Gastrocnemius medialis (tissue), 4 donors: ENCODE data around the gene IL1R1. TPM values are rescaled to one million over a fixed set of nuclear protein-coding genes. Genes with fewer than 3 reads are reported as not detected.

Experiments
- ATAC-seq, 2 donors: fragments of 150-250 bp; one replicate each; pipeline ENCODE4 v1.9.1; 2016
- DNase-seq, 2 donors: peaks; one replicate each; pipeline ENCODE4 v3.0.0-alpha.2; 2019
- H3K27ac ChIP-seq, 4 donors: fragments of 200-600 bp; sonication (generic); 1 replicate in 1 of 4; 2 replicates in 3 of 4; pipeline ENCODE4 v1.5.1; 2016 to 2018; ENCODE audit warnings: mild to moderate bottlenecking in 2 of 4, moderate library complexity in 1 of 4
- H3K27me3 ChIP-seq, 3 donors: fragments of 200-600 bp; sonication (generic) in 2 of 3; 1 replicate in 1 of 3; 2 replicates in 2 of 3; pipeline versions ENCODE4 v1.5.1 to v1.6.0; 2016 to 2019; ENCODE audit warnings: mild to moderate bottlenecking in 1 of 3, moderate library complexity in 1 of 3
- H3K36me3 ChIP-seq, 2 donors: fragments of 200-600 bp; sonication (generic) in 1 of 2; one replicate each; pipeline ENCODE4 v1.5.1; 2017 to 2018
- H3K4me1 ChIP-seq, 2 donors: fragments of 200-600 bp; sonication (generic) in 1 of 2; one replicate each; pipeline ENCODE4 v1.5.1; 2016 to 2017; ENCODE audit warnings: mild to moderate bottlenecking in 2 of 2
- H3K4me3 ChIP-seq, 4 donors: fragments of 200-600 bp; sonication (generic) in 3 of 4; 1 replicate in 1 of 4; 2 replicates in 3 of 4; pipeline ENCODE4 v1.5.1; 2016 to 2019; ENCODE audit warnings: mild to moderate bottlenecking in 2 of 4
- H3K9me3 ChIP-seq, 3 donors: fragments of 200-600 bp; sonication (generic) in 2 of 3; 1 replicate in 1 of 3; 2 replicates in 2 of 3; pipeline ENCODE4 v1.5.1; 2016 to 2019
- CTCF ChIP-seq, 5 experiments: fragments of 450-650 bp in 3 of 5; fragments of 200-600 bp in 2 of 5; sonication (generic) in 2 of 5; IDR thresholded peaks in 4 of 5; conservative IDR thresholded peaks in 1 of 5; 1 replicate in 4 of 5; 2 replicates in 1 of 5; pipeline ENCODE4 v1.5.1; 2016 to 2019; ENCODE audit warnings: antibody characterized with exemption in 5 of 5, mild to moderate bottlenecking in 3 of 5, moderate library complexity in 3 of 5
- POLR2A ChIP-seq, 2 donors: fragments of 450-650 bp; IDR thresholded peaks; one replicate each; pipeline ENCODE4 v1.6.1; 2017; ENCODE audit warnings: antibody characterized with exemption in 2 of 2, mild to moderate bottlenecking in 2 of 2, moderate library complexity in 2 of 2
- in situ Hi-C, 4 donors: fragments of 200-750 bp; cut with MboI; loops; one replicate each; pipeline versions ENCODE4 v1.15.0 to v1.8.0; 2017; ENCODE audit warnings: low sequenced_read_pairs in 4 of 4
- intact Hi-C: fragments of 100-400 bp; cut with DNase I; formaldehyde crosslinking; loops from one replicate; pipeline ENCODE4 v1.15.1; 2023; ENCODE audit warnings: low total_unique reads
- total RNA-seq, 4 donors: library from RNA; depleted of rRNA; stranded (reverse); fragments of >200 nt; gene quantifications; one replicate each; pipeline versions ENCODE4 v1.1.0 to v1.2.3, GENCODE V29; 2016

The IL1R1 gene
- total RNA-seq, 4 donors from 2014 or later = 17.6 to 23.3 (median 19.3) TPM

- no peak for TF ChIP-seq CTCF (IDR thresholded peaks at IDR 0.05 in 4 of 5, conservative IDR thresholded peaks at IDR 0.05 in 1 of 5)
- no peak for TF ChIP-seq POLR2A (IDR thresholded peaks at IDR 0.05)
- no peaks in the 10 kb centered on the region for H3K27me3 ChIP-seq
- no peaks in the 10 kb centered on the region for H3K36me3 ChIP-seq
- intact Hi-C loops (no loop called here), in situ Hi-C loops (no loop called here)
- no peak overlapping the region for H3K4me3 ChIP-seq
- ATAC-seq (no peak), DNase-seq (no peak)
- no peaks in the 10 kb centered on the region for H3K9me3 ChIP-seq
- H3K27ac ChIP-seq = peak overlapping the region in 3 of 4 donors; percentile 15 to 96 (median 23)
- peaks cover 20 to 38% of the 10 kb centered on the region in 2 donors for H3K4me1 ChIP-seq
Observed at GRCh38 chr2:102224824-102225739, 82.5 kb downstream of the IL1R1 start.

- Histone ChIP-seq H3K36me3 (no peaks in the 10 kb centered on the region), H3K9me3 (no peaks in the 10 kb centered on the region), H3K27ac (peak overlapping the region; percentile 85 to 96 (median 92)), H3K27me3 (no peaks in the 10 kb centered on the region), H3K4me1 (peaks cover 20 to 38% of the 10 kb centered on the region in 2 donors), H3K4me3 (no peak overlapping the region)
- intact Hi-C loops (no loop called here), in situ Hi-C loops (no loop called here)
- DNase-seq = no peak
- TF ChIP-seq POLR2A (IDR thresholded peaks at IDR 0.05) (no peak), CTCF (IDR thresholded peaks at IDR 0.05 in 4 of 5, conservative IDR thresholded peaks at IDR 0.05 in 1 of 5) (no peak)
- ATAC-seq = no peak
Observed at GRCh38 chr2:102226171-102226570, 83.6 kb downstream of the IL1R1 start.

GRCh38 chr2:102226612-102227391 is 84.3 kb downstream of the IL1R1 start:
- Histone ChIP-seq H3K36me3 (no peaks in the 10 kb centered on the region), H3K4me1 (peaks cover 20 to 38% of the 10 kb centered on the region in 2 donors), H3K27ac (peak overlapping the region; percentile 85 to 96 (median 92)), H3K4me3 (peak overlapping the region in 1 of 4 donors; percentile 15), H3K9me3 (no peaks in the 10 kb centered on the region), H3K27me3 (no peaks in the 10 kb centered on the region)
- DNase-seq = no peak
- intact Hi-C loops = no loop called here
- TF ChIP-seq POLR2A (IDR thresholded peaks at IDR 0.05) (no peak), CTCF (IDR thresholded peaks at IDR 0.05 in 4 of 5, conservative IDR thresholded peaks at IDR 0.05 in 1 of 5) (no peak)
- no peak for ATAC-seq
- in situ Hi-C loops = no loop called here

- intact Hi-C loops = no loop called here
- peaks cover 20 to 38% of the 10 kb centered on the region in 2 donors for H3K4me1 ChIP-seq
- ATAC-seq (no peak), DNase-seq (no peak)
- no peaks in the 10 kb centered on the region for H3K36me3 ChIP-seq
- no peak overlapping the region for H3K4me3 ChIP-seq
- in situ Hi-C loops = no loop called here
- H3K9me3 ChIP-seq = no peaks in the 10 kb centered on the region
- H3K27ac ChIP-seq = peak overlapping the region; percentile 85 to 96 (median 92)
- no peaks in the 10 kb centered on the region for H3K27me3 ChIP-seq
- TF ChIP-seq POLR2A (IDR thresholded peaks at IDR 0.05) (no peak), CTCF (IDR thresholded peaks at IDR 0.05 in 4 of 5, conservative IDR thresholded peaks at IDR 0.05 in 1 of 5) (no peak)
Observed at GRCh38 chr2:102229141-102229769, 86.7 kb downstream of the IL1R1 start.

Other genes starting within 250 kb of the IL1R1 start
- 10 to 100 TPM in 1 of 4 donors, 1 to 10 TPM in 3; 2.1 to 13.1 (median 5.8) TPM for gene IL1R2, start 150.8 kb upstream of the IL1R1 start, total RNA-seq
- gene IL1RL2, start 44.3 kb downstream of the IL1R1 start, total RNA-seq = under 1 TPM in 2 of 4 donors, not detected in 2; 0.35 to 0.49 TPM
- 1 to 10 TPM in 3 of 4 donors, under 1 TPM in 1; 0.82 to 6.8 (median 2.7) TPM for gene IL1RL1, start 168.8 kb downstream of the IL1R1 start, total RNA-seq
- gene IL18R1, start 213.1 kb downstream of the IL1R1 start, total RNA-seq = 1 to 10 TPM in 3 of 4 donors, under 1 TPM in 1; 0.36 to 2.8 (median 1.1) TPM